ENCODE data around the gene FGFBP3. TPM values are rescaled to one million over a fixed set of nuclear protein-coding genes. Genes with fewer than 3 reads are reported as not detected.

The FGFBP3 gene
- total and polyA plus RNA-seq, 7 experiments from 2014 or later, result 1.1 to 7.7 (median 2.1) TPM

DNA sequence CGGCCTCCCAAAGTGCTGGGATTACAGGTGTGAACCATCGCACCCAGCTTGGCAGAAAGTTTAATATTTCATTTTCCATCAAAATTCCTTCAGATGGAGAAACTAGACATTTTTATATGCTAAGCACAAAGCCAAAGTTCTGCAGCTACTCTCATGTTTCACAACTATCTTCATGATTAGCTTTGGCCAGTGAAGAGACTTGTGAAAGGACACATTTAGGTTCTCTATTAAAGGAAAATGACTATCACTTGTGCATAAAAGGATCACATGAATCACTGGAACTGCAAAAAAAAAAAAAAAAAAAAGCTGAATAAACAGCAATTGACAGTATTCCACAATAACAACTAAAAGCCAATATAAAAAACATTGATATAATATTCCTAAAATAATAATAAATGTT is 16.2 kb downstream of the FGFBP3 start:
- Mint-ChIP-seq H3K27ac (no peak overlapping the region), H3K9me3 (no peaks in the 10 kb centered on the region), H3K27me3 (peaks cover 11 to 31% (median 18%) of the 10 kb centered on the region in 5 donors), H3K4me3 (no peak overlapping the region), H3K4me1 (peaks cover 0 to 9% (median under 1%) of the 10 kb centered on the region in 7 donors), H3K36me3 (no peaks in the 10 kb centered on the region)
- CTCF ChIA-PET, result no interaction called here
- no peaks in the 10 kb centered on the region for H3K27me3 ChIP-seq (ENCODE audit: control insufficient read depth in 2 of 2, insufficient read depth in 2 of 2, low read length in 2 of 2)
- POLR2A ChIA-PET, result no interaction called here
- DNase-seq (no peak), ATAC-seq (no peak)
- intact Hi-C loops (cut with micrococcal nuclease), result no loop called here
- H3K36me3 ChIP-seq (ENCODE audit: control insufficient read depth in 2 of 3, insufficient read depth in 3 of 3, low read length in 3 of 3), result no peaks in the 10 kb centered on the region
- H3K9me3 ChIP-seq (ENCODE audit: control insufficient read depth in 2 of 3, low read length in 3 of 3), result no peaks in the 10 kb centered on the region
- peaks cover 0 to 2% of the 10 kb centered on the region in 2 donors for H3K4me1 ChIP-seq (ENCODE audit: control insufficient read depth in 2 of 2, insufficient read depth in 2 of 2, low read length in 2 of 2)
- H3K27ac ChIP-seq (ENCODE audit: low read depth, low read length), result no peak overlapping the region
- no peak overlapping the region for H3K4me3 ChIP-seq (ENCODE audit: low read length)

GRCh38 chr10:91891125-91892001 is 17.9 kb downstream of the FGFBP3 start:
- H3K4me3 ChIP-seq (ENCODE audit: low read length), result no peak overlapping the region
- H3K36me3 Mint-ChIP-seq, result no peaks in the 10 kb centered on the region
- H3K27ac ChIP-seq (ENCODE audit: low read depth, low read length), result no peak overlapping the region
- DNase-seq, result no peak
- ATAC-seq, result peak; percentile 24
- intact Hi-C loops (cut with micrococcal nuclease), result no loop called here
- ChIA-PET POLR2A (interaction anchor here (0.8 kb wide), 1 partner anchor 11 kb away, joined by 3 read pairs; no protein-coding TSS in a partner anchor), CTCF (interaction anchor here (1.5 kb wide), 1 partner anchor 17 kb away, joined by 4 read pairs; no protein-coding TSS in a partner anchor)
- H3K27me3 ChIP-seq (ENCODE audit: control insufficient read depth in 2 of 2, insufficient read depth in 2 of 2, low read length in 2 of 2), result peaks cover 0 to 3% of the 10 kb centered on the region in 2 donors
- H3K27me3 Mint-ChIP-seq, result peaks cover 6 to 30% (median 18%) of the 10 kb centered on the region in 5 donors
- H3K9me3 Mint-ChIP-seq, result no peaks in the 10 kb centered on the region
- H3K36me3 ChIP-seq (ENCODE audit: control insufficient read depth in 2 of 3, insufficient read depth in 3 of 3, low read length in 3 of 3), result no peaks in the 10 kb centered on the region
- H3K4me1 ChIP-seq (ENCODE audit: control insufficient read depth in 2 of 2, insufficient read depth in 2 of 2, low read length in 2 of 2), result peaks cover 0 to 5% of the 10 kb centered on the region in 2 donors
- H3K27ac Mint-ChIP-seq, result no peak overlapping the region
- no peaks in the 10 kb centered on the region for H3K9me3 ChIP-seq (ENCODE audit: control insufficient read depth in 2 of 3, low read length in 3 of 3)
- H3K4me3 Mint-ChIP-seq, result no peak overlapping the region
- H3K4me1 Mint-ChIP-seq, result peaks cover 0 to 16% (median 7%) of the 10 kb centered on the region in 7 donors

DNA sequence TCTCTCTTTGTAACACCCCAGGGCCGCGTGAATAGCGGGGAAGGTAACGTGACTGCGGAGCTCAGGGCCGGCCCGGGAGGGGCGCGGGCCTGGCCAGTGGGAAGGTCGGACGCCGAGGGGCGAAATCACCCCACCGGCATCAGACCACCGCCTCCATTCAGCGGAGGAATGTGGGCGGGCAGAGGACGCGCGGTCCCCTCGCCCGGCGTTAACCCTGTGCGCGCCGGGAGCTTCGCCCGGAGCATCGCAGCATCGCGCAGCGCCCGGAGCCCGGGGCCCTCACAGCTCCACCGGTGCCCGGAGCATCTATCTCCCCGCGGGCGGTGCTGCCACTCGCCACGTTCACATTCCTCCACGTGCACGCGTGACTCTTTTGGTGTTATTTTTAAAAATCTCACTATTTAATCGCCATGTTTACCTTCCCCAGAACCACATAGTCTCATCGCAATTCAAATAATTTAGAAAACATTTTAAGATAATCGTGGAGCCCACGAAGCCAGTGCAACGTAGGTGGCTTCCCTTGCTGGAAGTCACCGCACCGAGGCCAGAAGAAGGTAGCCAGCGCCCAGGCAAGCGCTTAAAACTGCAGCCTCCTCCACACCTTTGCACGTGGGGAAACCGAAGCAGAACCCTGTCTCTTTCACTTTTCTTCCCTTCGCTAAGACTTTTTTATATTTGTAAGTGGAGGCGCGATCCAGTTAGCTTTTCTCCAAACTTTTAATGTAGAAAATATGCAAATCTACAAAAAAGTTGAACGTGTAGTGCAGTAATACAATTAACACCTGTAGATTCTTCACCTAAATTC is 21.8 kb downstream of the FGFBP3 start:
- ChIA-PET CTCF (no interaction called here), POLR2A (interaction anchor here (1.1 to 1.2 kb wide), 3 partner anchors 21 to 88 kb away, joined by 3 to 9 read pairs (median 5); partner anchors contain the start of gene BTAF1)
- Mint-ChIP-seq H3K9me3 (no peaks in the 10 kb centered on the region), H3K36me3 (no peaks in the 10 kb centered on the region), H3K27ac (peak overlapping the region in 6 of 9 donors; percentile 22 to 81 (median 64)), H3K27me3 (peaks cover 6 to 57% (median 19%) of the 10 kb centered on the region in 5 donors), H3K4me1 (peaks cover 0 to 16% (median 7%) of the 10 kb centered on the region in 7 donors), H3K4me3 (peak overlapping the region; percentile 79 to 96 (median 91))
- Histone ChIP-seq H3K9me3 (ENCODE audit: control insufficient read depth in 2 of 3, low read length in 3 of 3) (no peaks in the 10 kb centered on the region), H3K4me3 (ENCODE audit: low read length) (peak overlapping the region; percentile 45), H3K36me3 (ENCODE audit: control insufficient read depth in 2 of 3, insufficient read depth in 3 of 3, low read length in 3 of 3) (no peaks in the 10 kb centered on the region), H3K4me1 (ENCODE audit: control insufficient read depth in 2 of 2, insufficient read depth in 2 of 2, low read length in 2 of 2) (peaks cover 0 to 5% of the 10 kb centered on the region in 2 donors), H3K27me3 (ENCODE audit: control insufficient read depth in 2 of 2, insufficient read depth in 2 of 2, low read length in 2 of 2) (peaks cover 0 to 3% of the 10 kb centered on the region in 2 donors), H3K27ac (ENCODE audit: low read depth, low read length) (peak overlapping the region; percentile 22)
- intact Hi-C loops (cut with micrococcal nuclease), result loop anchor here in 1 of 2 donors (1.0 kb wide), 3 partner anchors 14 to 89 kb away; partner anchors contain the start of gene TNKS2
- DNase-seq, result peak in 6 of 9 donors; percentile 11 to 40 (median 22)
- ATAC-seq, result peak; percentile 71

DNA sequence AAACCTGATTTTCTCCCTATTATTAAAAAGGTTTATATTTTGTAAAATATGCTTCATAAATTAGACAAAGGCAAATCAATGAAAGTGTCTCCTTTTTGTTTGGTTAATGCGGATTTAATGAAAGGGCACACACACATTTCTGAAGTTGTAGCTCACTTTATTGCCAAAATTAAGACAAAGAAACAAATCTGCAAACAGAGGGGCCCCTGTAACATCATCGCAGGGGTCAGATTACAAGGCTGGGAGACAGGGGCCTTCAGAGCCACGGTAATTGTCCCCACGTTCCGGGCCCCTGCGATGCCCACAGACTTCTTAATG is 22.4 kb downstream of the FGFBP3 start:
- no peaks in the 10 kb centered on the region for H3K9me3 Mint-ChIP-seq
- POLR2A ChIA-PET, result interaction anchor here (1.1 to 1.2 kb wide), 2 partner anchors 21 to 37 kb away, joined by 5 to 9 read pairs; partner anchors contain the start of gene BTAF1
- H3K4me1 Mint-ChIP-seq, result peaks cover 0 to 16% (median 7%) of the 10 kb centered on the region in 7 donors
- H3K4me3 Mint-ChIP-seq, result peak overlapping the region; percentile 79 to 96 (median 91)
- no peaks in the 10 kb centered on the region for H3K9me3 ChIP-seq (ENCODE audit: control insufficient read depth in 2 of 3, low read length in 3 of 3)
- no peak for ATAC-seq
- no peak overlapping the region for H3K27ac Mint-ChIP-seq
- H3K36me3 Mint-ChIP-seq, result no peaks in the 10 kb centered on the region
- intact Hi-C loops (cut with micrococcal nuclease), result loop anchor here in 1 of 2 donors (1.0 kb wide), 3 partner anchors 14 to 89 kb away; partner anchors contain the start of gene TNKS2
- peaks cover 0 to 5% of the 10 kb centered on the region in 2 donors for H3K4me1 ChIP-seq (ENCODE audit: control insufficient read depth in 2 of 2, insufficient read depth in 2 of 2, low read length in 2 of 2)
- CTCF ChIA-PET, result no interaction called here
- no peak for DNase-seq
- peaks cover 0 to 3% of the 10 kb centered on the region in 2 donors for H3K27me3 ChIP-seq (ENCODE audit: control insufficient read depth in 2 of 2, insufficient read depth in 2 of 2, low read length in 2 of 2)
- H3K27ac ChIP-seq (ENCODE audit: low read depth, low read length), result no peak overlapping the region
- H3K36me3 ChIP-seq (ENCODE audit: control insufficient read depth in 2 of 3, insufficient read depth in 3 of 3, low read length in 3 of 3), result no peaks in the 10 kb centered on the region
- peaks cover 6 to 57% (median 19%) of the 10 kb centered on the region in 5 donors for H3K27me3 Mint-ChIP-seq
- H3K4me3 ChIP-seq (ENCODE audit: low read length), result peak overlapping the region; percentile 45

GRCh38 chr10:91885362-91886079 is 23.8 kb downstream of the FGFBP3 start:
- Mint-ChIP-seq H3K9me3 (peaks cover 0 to 7% (median 2%) of the 10 kb centered on the region in 11 donors), H3K36me3 (peaks cover 0 to 4% (median 0%) of the 10 kb centered on the region in 5 donors), H3K4me3 (peak overlapping the region in 1 of 10 donors; percentile 51), H3K4me1 (peaks cover 0 to 16% (median 7%) of the 10 kb centered on the region in 7 donors), H3K27ac (no peak overlapping the region), H3K27me3 (peaks cover 5 to 56% (median 16%) of the 10 kb centered on the region in 5 donors)
- ATAC-seq, result no peak
- intact Hi-C loops (cut with micrococcal nuclease), result no loop called here
- no peaks in the 10 kb centered on the region for H3K9me3 ChIP-seq (ENCODE audit: control insufficient read depth in 2 of 3, low read length in 3 of 3)
- H3K36me3 ChIP-seq (ENCODE audit: control insufficient read depth in 2 of 3, insufficient read depth in 3 of 3, low read length in 3 of 3), result no peaks in the 10 kb centered on the region
- no peak overlapping the region for H3K27ac ChIP-seq (ENCODE audit: low read depth, low read length)
- peaks cover 0 to 3% of the 10 kb centered on the region in 2 donors for H3K27me3 ChIP-seq (ENCODE audit: control insufficient read depth in 2 of 2, insufficient read depth in 2 of 2, low read length in 2 of 2)
- ChIA-PET CTCF (no interaction called here), POLR2A (interaction anchor here (0.7 kb wide), 1 partner anchor 12 kb away, joined by 4 read pairs; no protein-coding TSS in a partner anchor)
- DNase-seq, result no peak
- H3K4me1 ChIP-seq (ENCODE audit: control insufficient read depth in 2 of 2, insufficient read depth in 2 of 2, low read length in 2 of 2), result peaks cover 0 to 5% of the 10 kb centered on the region in 2 donors
- H3K4me3 ChIP-seq (ENCODE audit: low read length), result no peak overlapping the region

DNA sequence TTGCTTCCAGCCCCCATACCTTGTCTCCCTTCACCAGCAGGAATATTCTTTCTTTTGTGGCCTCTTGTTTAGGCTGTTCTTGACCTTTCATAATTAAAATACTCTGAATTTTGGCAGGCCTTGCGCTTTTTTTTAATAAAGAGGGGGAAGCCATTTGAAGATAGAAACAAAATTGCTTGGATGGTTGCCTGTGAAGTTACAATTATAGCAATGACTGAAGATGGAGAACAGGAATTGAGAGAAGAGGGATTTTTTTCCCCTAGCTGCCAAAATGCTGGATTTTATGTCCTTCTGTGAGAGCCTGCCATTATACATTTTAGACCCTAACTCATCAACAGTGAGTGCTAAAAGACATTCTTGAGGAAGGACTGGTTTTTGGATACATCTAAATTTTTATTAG is 24.8 kb downstream of the FGFBP3 start:
- Mint-ChIP-seq H3K4me1 (peaks cover 0 to 15% (median 7%) of the 10 kb centered on the region in 7 donors), H3K9me3 (peaks cover 0 to 7% (median 2%) of the 10 kb centered on the region in 11 donors), H3K27ac (no peak overlapping the region), H3K36me3 (peaks cover 0 to 4% (median 0%) of the 10 kb centered on the region in 5 donors), H3K27me3 (peaks cover 4 to 49% (median 11%) of the 10 kb centered on the region in 5 donors), H3K4me3 (no peak overlapping the region)
- no peak overlapping the region for H3K27ac ChIP-seq (ENCODE audit: low read depth, low read length)
- no peak for DNase-seq
- intact Hi-C loops (cut with micrococcal nuclease), result no loop called here
- no peak overlapping the region for H3K4me3 ChIP-seq (ENCODE audit: low read length)
- H3K27me3 ChIP-seq (ENCODE audit: control insufficient read depth in 2 of 2, insufficient read depth in 2 of 2, low read length in 2 of 2), result peaks cover 0 to 3% of the 10 kb centered on the region in 2 donors
- H3K9me3 ChIP-seq (ENCODE audit: control insufficient read depth in 2 of 3, low read length in 3 of 3), result no peaks in the 10 kb centered on the region
- ChIA-PET POLR2A (no interaction called here), CTCF (no interaction called here)
- peaks cover 0 to 5% of the 10 kb centered on the region in 2 donors for H3K4me1 ChIP-seq (ENCODE audit: control insufficient read depth in 2 of 2, insufficient read depth in 2 of 2, low read length in 2 of 2)
- H3K36me3 ChIP-seq (ENCODE audit: control insufficient read depth in 2 of 3, insufficient read depth in 3 of 3, low read length in 3 of 3), result no peaks in the 10 kb centered on the region
- no peak for ATAC-seq
